Measurements from ENCODE around the gene EVX1.

Gene EVX1

DNA sequence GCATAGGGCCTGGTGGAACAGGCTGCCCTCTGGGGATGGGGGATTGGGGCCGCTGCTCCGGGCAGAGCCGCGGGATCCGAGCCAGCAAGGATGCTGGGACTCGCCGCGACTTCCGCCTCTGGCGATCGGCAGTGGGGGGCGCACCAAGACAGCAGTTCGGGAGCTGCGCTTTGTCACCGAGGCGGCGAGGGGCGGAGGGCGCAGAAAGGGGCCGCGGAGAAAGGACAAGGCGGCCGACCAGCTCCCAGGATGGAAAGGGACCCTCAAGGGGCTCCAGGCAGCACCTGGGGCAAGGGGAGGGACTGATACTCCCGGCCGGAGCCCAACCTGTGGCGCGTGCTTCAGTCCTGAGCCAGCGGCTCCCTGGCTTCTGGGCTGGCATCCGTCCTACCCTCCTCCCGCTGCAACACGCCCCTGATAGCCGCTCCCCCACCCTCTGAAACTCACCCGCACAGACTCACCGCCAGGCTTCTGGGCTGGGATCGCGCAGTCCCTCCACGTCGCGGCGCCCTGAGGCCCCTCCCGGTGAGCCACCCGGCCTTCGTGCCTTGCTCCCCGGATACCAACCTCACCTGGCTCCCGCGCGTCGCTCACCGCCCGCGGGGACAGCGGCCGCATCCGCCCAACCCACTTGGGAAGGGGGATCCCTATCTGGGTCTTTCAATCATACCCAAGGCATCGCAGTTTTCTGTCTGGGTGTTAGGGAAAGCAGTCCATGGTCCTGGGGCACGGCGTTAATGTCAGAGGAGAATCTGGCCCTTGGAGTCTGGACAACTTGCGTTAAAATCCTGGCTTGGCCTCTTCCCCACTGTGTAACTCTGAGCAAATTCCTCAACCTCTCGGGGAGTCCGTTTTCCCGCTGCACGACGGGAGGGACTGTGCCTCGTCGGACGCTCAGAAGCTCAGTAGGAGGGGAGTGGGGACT, 7.0 kb upstream of the EVX1 start:
- no peak for DNase-seq

DNA sequence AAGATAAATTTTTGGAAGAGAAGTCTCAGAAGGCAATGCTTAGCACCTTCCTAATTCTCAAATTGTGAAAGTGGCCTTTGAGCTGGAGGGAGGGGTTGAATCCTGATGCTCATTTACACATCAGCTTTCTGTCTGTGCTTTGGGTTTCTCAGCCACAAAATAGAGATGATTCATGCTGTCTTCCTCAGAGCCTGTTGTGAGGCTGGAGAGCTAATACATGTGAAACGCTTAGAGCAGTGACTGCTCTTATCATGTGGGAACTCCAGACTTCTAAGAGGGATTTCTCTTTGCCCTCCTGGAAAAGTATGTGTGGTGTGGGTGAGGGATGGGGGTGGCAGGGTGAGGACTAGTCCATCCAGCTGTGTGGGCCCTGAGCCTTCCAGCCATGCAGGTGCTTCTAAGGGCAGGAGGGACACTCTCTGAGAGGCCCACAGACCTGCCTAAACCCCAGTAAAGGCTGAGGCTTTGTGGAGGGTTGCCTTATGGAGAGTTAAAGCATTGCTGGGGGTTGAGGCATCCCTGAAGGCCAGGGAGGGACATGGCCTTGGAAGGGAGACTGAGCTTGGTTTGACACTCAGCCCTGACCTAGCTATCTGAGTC, 4.8 kb upstream of the EVX1 start:
- no peak for DNase-seq

DNA sequence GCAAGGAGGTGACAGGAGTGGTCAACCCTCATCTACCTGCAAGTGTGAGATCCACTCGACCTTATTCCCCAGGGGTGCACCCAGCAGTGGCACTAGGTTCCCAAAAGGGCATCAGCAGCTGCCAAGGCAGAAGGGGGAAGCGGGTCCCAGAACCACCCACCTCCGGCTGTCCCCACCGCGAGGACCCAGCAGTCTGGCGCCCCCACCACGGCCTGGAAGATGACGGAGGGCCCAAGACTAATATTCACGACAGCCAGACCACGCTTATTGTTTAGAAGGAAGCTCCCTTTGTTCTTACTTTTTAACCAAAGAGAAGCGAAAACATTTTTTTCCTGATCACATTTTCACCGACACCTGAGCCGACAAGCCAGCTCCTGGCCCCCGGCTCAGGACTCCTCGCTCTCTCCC, 3.6 kb upstream of the EVX1 start:
- DNase-seq = no peak

DNA sequence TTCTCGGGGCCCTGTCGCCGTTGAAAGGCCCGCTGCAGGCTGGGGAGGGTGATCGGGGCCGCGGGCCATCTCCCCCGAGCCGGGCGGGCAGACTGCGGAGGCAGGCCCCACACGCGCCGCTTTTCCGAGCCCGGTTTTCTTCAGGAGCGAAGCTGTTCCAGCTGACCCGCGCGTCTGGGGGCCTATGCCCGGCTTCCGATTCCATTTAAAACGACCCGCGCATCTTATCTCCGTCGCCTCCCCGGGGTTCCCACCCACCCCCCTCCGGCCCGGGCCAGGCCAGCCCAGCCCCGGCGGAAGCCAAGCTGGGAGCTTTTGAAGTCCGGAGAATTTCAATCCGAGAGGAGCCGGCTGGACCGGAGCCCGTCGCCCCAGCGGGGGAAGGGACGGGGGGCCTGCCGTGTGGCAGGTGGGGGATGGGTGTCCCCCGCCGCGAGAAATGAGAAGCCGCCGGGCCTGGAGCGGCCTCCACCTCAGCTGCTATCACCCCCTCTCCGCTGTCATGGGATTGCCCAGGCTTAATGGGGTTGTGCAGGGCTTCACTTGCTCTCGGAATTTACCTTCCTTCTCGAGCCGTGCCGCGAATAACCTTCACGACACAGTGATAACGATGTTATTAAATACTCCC, 3.1 kb upstream of the EVX1 start:
- DNase-seq = no peak

DNA sequence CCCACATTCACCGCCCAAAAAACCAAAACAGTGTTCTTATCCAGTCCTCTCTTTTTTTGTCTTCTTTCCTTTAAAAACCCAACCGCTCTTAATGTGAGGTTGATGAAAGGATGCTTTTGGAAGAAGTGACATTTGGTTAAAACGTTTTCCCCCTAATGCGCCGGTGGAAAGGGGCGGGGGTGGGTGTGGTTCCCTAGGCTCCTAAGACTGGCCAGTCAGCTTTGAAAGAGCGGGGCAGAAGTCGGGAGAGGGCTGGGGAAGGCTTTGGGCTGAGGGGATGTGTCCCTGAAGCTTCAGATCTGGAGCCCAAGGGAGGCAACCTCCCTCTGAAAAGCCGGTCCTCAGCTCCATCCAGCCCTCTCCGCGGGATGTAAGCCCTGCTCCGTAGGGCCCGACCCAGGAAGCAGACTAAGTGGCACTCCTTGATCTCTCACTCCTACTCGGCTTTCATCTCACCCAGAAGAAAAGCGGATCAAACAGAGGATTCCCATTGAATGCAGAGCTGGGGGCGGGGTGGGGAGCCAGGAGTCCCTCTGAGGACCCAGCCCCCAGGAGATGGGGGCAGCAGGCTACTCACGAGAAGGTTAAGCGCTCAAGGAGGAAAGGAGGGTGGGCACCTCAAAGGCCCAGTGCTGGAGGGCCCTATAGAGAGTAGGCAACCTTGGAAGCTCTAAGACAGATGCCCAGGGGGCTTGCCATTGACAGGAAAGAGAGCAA, 2.4 kb upstream of the EVX1 start:
- DNase-seq = no peak

DNA sequence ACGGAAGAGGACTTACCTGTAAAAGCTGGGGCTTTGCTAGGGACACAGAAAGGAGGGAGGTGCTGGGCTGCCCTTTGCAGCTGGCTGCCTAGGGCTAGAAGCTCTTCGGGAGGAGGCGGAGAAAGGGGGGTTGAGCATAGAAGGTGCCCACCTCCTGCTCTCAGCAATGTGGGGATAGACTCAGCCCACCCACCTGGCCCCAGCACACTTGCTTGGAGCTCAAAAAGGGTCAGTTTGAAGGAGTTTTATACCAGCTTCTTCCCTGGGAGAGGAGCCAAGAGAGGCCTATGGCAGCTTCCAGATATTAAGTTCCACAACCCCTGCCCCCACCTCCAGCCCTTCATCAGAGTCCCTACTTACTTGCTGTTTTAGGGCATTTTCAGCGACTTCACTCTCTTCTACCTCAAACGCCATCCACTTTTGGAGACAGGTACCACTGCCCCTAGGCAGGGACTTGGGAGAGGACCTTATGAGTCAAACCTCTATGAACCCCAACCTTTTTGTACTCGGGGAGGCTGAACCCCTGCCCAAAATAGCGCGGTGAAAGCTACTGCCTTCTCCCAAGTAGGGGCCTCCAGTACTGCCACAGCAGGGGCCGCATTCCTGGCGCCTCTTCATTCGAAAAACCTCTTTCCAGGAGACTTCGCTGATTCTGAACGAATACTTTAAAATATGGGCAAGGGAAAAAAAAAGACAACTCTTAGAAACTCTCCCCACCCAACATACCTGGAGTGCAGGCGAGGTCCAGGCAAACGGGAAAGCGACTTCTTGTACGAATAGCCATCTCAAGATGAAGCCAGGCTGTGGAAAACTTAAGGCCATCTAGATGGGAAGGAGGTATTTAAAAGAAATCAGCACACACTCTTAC, 1.2 kb upstream of the EVX1 start:
- DNase-seq = no peak

DNA sequence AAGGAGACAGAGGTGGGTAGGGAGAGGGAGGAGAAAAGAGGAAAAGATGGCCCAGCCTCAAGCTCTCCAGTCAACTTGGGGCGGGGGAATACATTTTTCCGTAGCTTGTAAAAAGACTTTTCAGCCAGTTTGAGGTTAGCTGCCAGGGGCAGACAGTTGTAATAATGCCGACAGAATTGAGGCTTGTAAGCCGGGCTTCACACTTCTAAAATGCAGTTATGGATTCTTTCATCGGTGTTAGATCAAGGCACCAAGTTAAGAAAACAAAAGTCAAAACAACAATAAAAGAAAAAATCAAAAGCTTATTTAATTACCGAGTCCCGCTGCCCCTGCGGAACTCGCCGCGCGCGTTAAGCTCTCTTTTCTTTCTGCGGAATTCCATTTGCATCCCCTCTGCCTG, 448 bp upstream of the EVX1 start:
- DNase-seq = no peak

DNA sequence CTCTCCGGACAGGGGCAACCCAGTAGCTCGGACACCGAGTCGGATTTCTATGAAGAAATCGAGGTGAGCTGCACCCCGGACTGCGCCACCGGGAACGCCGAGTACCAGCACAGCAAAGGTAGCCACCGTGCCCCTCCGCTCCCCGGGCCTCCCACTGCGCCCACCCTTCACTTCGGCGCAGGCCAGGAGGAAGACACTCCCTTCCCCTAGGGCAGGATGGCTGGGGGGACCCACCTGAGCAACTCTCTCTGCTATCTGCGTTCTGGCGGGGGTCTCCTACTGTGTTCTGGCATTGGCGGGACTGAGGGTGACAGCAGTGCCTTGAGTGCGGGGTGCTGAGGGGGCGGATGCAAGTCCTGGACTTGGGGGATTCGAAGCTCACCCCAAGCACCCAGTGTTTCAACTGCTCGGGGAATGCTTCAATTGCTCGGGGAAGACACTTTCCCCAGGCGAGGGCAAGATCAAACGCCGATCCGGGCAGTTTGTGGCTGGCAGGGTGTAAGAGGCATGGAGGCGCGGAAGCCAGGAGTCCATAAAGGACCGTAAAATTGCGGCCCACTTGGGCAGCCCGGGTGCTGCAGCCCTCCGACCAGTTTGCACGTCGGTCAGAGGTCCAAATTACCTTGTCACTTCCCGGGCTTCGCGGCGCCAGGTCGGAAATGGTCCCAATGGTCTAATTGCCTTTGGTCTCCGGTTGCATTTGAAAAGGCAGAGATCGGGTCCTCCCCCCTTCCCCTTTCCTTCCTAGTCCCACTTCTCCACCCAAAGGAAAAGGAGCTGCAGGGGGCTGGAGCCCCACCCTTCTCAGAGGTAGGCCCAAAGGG, 950 bp downstream of the EVX1 start:
- no peak for DNase-seq

DNA sequence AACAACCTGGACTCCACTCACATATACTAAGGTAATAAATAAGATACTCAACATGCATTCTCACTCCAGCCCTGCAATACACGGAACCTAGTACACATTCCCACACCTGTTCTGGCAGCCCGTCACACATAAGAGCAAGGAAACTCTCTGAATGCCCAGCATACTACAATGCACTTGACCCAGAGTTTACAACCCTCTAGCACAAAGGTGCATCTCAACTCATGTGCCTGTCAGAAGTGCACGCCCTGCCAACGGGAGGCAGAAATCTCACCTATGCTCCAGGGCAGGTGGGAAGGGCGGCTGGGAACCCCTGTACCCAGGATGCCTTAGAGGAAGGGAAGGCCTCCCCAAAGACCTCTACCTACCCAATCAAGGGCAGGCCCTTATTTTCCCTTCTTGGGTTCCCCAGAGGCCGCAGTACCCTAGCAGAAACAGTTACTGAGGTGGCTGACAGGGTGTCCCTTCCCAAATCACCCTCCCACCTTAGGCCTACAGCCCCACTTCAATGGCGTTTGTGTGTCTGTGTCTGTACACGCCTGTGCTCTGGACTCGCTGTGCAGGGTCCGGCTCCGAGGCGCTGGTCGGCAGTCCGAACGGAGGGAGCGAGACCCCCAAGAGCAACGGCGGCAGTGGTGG, 2.0 kb downstream of the EVX1 start:
- no peak for DNase-seq

DNA sequence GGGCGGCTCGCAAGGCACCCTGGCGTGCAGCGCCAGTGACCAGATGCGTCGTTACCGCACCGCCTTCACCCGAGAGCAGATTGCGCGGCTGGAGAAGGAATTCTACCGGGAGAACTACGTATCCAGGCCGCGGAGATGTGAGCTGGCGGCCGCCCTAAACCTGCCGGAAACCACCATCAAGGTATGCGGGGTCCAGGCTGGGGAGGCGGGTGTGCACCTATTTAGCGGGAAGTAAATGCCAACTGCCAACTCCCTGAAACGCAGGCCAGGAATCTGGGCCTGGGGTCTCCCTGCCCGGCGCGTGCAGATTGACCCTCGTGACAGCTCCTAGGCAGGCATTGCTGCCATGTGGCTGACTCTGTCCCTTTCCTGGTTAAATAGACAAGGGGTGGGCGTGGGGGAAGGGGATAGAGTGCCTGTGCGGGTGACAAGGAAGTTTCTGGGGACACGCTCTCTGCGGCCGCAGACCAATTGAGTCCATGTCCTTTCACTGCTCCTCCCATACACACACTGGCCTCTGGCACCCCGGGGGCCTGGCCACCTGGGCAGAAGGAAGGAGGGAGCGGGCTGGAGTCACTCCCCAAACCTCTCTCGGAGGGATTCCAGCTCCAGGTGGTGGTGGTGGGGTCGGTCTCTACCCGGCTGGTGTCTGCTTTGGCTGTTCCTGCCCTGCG, 2.7 kb downstream of the EVX1 start:
- no peak for DNase-seq

DNA sequence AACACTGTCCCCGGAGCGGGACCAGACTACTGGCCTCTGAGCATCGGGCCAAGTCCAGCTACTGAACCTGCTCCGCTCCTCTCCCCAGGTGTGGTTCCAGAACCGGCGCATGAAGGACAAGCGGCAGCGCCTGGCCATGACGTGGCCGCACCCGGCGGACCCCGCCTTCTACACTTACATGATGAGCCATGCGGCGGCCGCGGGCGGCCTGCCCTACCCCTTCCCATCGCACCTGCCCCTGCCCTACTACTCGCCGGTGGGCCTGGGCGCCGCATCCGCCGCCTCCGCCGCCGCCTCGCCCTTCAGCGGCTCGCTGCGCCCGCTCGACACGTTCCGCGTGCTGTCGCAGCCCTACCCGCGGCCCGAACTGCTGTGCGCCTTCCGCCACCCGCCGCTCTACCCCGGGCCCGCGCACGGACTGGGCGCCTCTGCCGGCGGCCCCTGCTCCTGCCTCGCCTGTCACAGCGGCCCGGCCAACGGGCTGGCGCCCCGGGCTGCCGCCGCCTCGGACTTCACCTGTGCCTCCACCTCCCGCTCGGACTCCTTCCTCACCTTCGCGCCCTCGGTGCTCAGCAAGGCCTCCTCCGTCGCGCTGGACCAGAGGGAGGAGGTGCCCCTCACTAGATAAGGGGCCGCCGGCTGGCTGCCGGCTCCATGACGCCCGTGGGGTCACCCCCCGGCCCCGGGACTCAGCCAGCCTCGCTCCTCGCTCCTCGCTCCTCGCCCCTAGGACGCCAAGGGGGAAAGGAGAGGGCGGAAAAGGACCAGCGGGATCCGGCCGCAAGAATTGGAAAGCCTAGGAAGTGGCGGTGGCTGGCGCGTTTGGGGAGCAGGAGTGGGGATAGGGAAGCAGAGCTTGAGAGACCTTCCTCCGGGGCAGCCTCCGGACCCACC, 3.4 kb downstream of the EVX1 start:
- no peak for DNase-seq

DNA sequence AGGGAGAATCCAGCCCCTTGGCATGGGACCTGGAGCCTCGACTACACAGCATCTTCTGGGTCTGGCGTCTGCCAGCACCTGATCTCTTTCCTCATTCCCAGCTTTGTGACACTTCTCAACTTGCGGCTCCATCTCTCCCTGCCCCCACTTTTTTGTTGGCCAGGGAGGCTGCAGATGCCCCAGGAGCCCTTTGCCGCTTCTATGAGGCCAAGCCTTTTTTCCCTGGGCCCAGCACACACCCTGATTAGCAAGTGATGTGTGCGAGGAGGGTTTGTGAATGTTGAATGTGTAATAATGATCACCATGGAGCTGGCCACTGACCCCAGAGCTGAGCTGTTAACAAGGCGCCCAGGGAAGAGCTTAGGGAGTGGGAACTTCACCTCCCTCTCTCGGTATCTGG, 4.4 kb downstream of the EVX1 start:
- DNase-seq = no peak

DNA sequence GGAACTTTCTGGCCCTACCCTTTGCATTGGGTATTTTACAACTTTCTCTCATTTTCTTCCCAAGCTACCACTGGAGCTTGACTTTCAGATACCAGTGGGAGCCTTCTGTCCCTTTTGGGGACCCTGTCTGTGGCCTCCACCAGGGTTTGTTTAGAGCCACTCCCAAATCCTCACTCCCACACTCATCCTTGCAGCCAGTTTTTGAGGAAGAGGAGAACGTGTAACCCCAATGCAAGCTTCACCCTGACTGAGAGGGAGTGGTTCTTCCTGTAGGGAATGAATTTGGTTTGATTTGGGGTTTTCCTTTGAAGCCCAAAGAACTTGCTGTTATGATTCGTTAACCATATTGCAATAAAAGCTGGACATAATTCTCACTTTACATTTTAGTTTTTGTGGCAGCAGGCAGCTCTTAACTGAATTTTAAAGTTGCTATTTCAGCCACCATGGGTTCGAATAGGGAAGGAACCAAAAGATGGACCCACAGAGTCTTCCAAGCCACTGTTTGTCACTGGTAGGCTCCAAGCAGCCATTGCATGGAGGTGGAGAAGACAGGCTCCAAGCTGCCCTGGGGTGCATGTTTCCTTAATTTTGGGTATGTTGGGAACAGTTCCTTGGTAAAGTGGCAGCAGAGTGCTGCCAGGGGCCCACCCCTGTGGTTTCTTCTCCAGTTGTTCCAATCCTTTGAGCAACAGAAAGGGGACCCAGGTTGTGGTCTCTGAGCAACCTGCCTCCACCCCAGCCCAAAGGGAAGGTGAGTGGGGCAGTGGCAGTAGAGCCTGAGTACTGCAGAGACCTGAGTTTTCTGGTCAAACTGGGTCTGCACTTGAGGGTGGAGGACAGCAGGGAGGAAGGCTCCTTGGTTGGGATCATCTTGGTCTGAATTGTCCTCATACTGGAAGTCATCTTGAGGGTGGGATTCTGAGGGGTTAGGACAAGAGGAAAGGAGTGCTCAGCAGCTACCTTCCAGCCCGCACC, 5.1 kb downstream of the EVX1 start:
- DNase-seq = no peak

DNA sequence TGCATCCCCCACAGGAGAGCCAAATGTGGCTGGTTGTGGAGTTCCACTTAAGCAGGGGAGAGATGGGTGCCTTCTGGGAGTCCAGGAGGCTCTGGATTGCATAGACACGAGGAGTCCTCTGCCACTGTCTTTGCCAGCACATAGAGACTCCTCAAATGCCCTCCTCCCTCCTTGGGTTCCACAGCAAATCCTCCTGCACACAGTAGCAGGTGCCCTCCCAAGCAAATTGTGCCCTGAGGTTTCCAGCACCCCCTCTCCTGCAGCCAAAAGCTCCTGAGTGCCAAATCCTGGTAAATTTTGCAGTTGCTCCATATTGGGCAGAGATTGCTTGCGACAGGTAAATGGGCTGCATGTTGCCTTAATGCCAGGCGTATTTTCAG, 5.8 kb downstream of the EVX1 start:
- DNase-seq = no peak

DNA sequence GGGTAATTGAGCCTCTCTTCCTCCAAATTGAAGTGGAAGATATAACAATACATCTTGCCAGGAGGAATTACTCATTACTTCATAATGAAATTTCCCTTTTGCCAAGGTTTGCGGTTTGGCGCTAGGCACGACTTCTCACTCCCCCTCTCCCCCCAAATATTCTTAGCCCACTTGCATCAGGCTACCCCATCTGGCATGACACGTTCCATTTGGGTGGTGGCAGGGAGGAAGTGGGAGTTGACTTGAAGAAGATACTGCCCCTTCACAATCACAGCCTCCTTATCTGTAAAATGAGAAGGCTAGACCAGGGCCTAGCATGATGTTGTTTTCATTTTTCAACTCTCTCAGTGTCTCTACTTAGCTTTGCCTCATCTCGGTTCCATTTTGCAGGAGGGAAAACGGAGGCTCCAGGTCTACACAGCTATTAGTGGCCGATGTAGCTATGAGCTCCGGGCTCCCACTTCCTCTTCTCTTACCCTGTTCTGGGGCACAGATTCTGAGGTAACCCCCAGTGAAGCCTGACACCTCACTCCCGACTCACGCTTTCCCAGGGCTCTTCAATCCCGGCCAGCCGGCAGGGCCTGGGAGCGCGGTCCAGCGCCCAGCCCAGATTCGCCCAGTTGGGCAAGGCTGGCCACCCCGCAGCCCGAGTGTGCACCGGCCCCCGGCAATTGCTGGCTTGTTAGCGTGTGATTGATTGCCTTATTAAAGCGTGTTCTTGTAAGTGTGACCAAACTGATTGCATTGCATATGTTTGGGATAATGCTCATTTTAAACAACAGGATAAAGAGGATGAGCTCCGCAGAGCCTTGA, 6.5 kb downstream of the EVX1 start:
- DNase-seq = no peak

DNA sequence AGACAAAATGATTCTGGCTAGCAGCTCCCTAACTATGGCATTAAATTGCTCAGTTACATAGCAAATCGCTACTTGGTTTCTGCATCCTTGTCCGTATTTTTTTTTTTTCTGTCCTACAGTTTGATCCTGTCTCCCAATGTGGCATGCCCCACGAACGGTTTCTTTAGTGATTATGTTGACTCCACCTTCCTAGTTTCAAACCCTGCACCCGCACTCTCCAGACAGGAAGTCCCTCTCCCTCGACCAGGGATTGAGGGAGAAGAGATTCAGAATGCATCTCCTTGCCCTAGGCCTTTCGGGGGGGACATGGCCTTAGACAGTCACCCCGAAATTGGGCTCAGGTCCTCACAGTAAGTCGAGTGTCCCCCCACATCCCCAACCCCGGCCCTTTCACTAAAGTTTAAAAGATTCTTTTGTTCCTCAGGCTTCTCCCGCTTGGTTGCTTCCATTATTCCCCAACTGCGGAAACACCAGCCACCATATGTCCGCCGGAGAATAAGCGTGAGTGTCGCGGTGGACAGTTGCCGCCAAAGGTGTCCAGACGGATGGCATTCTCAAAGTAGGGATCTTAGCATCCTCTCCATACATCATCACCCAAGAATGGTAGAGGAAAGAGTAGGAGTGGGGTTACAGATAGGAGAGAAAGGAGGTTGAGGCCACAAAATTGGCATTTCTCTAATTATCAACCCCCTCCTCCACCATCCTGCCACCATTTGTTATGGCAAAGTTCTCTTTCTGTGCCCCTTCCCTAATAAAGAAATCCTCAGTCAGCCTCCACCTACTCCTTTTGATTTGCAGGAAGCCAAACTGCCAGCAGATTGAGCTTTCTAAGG, 7.3 kb downstream of the EVX1 start:
- DNase-seq = no peak
